ENCODE measurements around the gene ZBTB6. TPM values are rescaled to one million over a fixed set of nuclear protein-coding genes. Genes with fewer than 3 reads are reported as not detected.

The ZBTB6 gene
- total RNA-seq, 1 experiment from 2014 or later, result 12.0 TPM

Other genes with a start within 250 kb of the ZBTB6 start
- gene OR1L3, start 238.2 kb downstream of the ZBTB6 start, total RNA-seq (2014; rRNA removed), result not detected in 2 replicates
- gene OR1L4, start 189.3 kb downstream of the ZBTB6 start, total RNA-seq (2014; rRNA removed), result not detected in 2 replicates
- gene OR1L6, start 171.0 kb downstream of the ZBTB6 start, total RNA-seq (2014; rRNA removed), result not detected in 2 replicates
- not detected in 2 replicates for gene OR5C1, start 124.4 kb downstream of the ZBTB6 start, total RNA-seq (2014; rRNA removed)
- gene OR1K1, start 113.2 kb downstream of the ZBTB6 start, total RNA-seq (2014; rRNA removed), result not detected in 2 replicates
- gene PDCL, start 84.7 kb downstream of the ZBTB6 start, total RNA-seq (2014; rRNA removed), result 21.1 and 25.3 TPM in 2 replicates
- gene RC3H2, start 8.0 kb downstream of the ZBTB6 start, total RNA-seq (2014; rRNA removed), result 32.7 and 43.1 TPM in 2 replicates
- gene ZBTB26, start 18.2 kb upstream of the ZBTB6 start, total RNA-seq (2014; rRNA removed), result 2.1 and 4.2 TPM in 2 replicates
- 22.2 and 28.8 TPM in 2 replicates for gene RABGAP1, start 27.7 kb upstream of the ZBTB6 start, total RNA-seq (2014; rRNA removed)
- gene GPR21, start 120.3 kb upstream of the ZBTB6 start, total RNA-seq (2014; rRNA removed), result 0.11 TPM in 1 of 2 replicates, not detected in the other